GM23338 (cell line): ENCODE results near the gene TUBB1. TPM values are rescaled to one million over a fixed set of nuclear protein-coding genes. Genes with fewer than 3 reads are reported as not detected.

Source experiments
- ATAC-seq: fragments of 200-7000 bp; cut with Tn5 transposase; 3 replicates; pipeline ENCODE4 v1.9.1; 2020
- DNase-seq: peaks from one replicate; pipeline ENCODE4 v3.0.0-alpha.2; 2015; ENCODE audit warnings: low spot score
- H2AFZ ChIP-seq: fragments of 200-600 bp; sonication (generic); 2 replicates; pipeline ENCODE4 v1.8.0; 2016; ENCODE audit warnings: antibody characterized with exemption, mild to moderate bottlenecking, moderate library complexity
- H3F3A ChIP-seq: fragments of 200-600 bp; sonication (generic); replicated peaks from 2 replicates; pipeline ENCODE4 v1.8.0; 2017; ENCODE audit warnings: antibody characterized with exemption, mixed run types, low read depth
- H3K27ac ChIP-seq: fragments of 200-600 bp; sonication (generic); 2 replicates; pipeline ENCODE4 v1.6.1; 2016; ENCODE audit warnings: low read depth
- H3K27me3 ChIP-seq: fragments of 200-600 bp; sonication (generic); 2 replicates; pipeline ENCODE4 v1.8.0; 2016; ENCODE audit warnings: mild to moderate bottlenecking, mixed run types, moderate library complexity; ENCODE audit not compliant: insufficient read depth
- H3K36me3 ChIP-seq: fragments of 200-600 bp; sonication (generic); 2 replicates; pipeline ENCODE4 v1.8.0; 2016; ENCODE audit warnings: mild to moderate bottlenecking; ENCODE audit not compliant: insufficient read depth
- H3K4me1 ChIP-seq: fragments of 200-600 bp; sonication (generic); 2 replicates; pipeline ENCODE4 v1.8.0; 2016; ENCODE audit warnings: mild to moderate bottlenecking, moderate library complexity; ENCODE audit not compliant: insufficient read depth
- H3K4me2 ChIP-seq: fragments of 200-600 bp; sonication (generic); 2 replicates; pipeline ENCODE4 v1.7.1; 2017; ENCODE audit warnings: mixed run types
- H3K4me3 ChIP-seq: fragments of 200-600 bp; sonication (generic); 2 replicates; pipeline ENCODE4 v1.6.1; 2016; ENCODE audit warnings: mixed run types
- H3K79me2 ChIP-seq: fragments of 200-600 bp; sonication (generic); replicated peaks from 2 replicates; pipeline ENCODE4 v1.8.0; 2017; ENCODE audit warnings: mild to moderate bottlenecking; ENCODE audit not compliant: insufficient read depth
- H3K9me2 ChIP-seq: fragments of 200-600 bp; sonication (generic); 2 replicates; pipeline ENCODE4 v1.8.0; 2017; ENCODE audit not compliant: insufficient read depth
- H4K20me1 ChIP-seq: fragments of 200-600 bp; sonication (generic); replicated peaks from 2 replicates; pipeline ENCODE4 v1.8.0; 2017; ENCODE audit warnings: mild to moderate bottlenecking; ENCODE audit not compliant: insufficient read depth
- H3K27ac Mint-ChIP-seq: 2 replicates; pipeline ENCODE4 v1.8.0; 2020; ENCODE audit warnings: inconsistent platforms, mild to moderate bottlenecking, moderate library complexity, mixed read lengths
- H3K27me3 Mint-ChIP-seq: 3 replicates; pipeline ENCODE4 v1.8.0; 2022; ENCODE audit warnings: low read depth, mild to moderate bottlenecking, moderate library complexity, mixed read lengths, inconsistent platforms; ENCODE audit not compliant: insufficient read depth, poor library complexity
- H3K36me3 Mint-ChIP-seq: 3 replicates; pipeline ENCODE4 v1.8.0; 2021; ENCODE audit warnings: low read depth, mild to moderate bottlenecking, inconsistent platforms, moderate library complexity, mixed read lengths
- H3K4me1 Mint-ChIP-seq: 3 replicates; pipeline ENCODE4 v1.8.0; 2020; ENCODE audit warnings: mild to moderate bottlenecking, inconsistent platforms, mixed read lengths
- H3K4me3 Mint-ChIP-seq: 3 replicates; pipeline ENCODE4 v1.8.0; 2021; ENCODE audit warnings: moderate library complexity, mild to moderate bottlenecking, inconsistent platforms, mixed read lengths
- H3K9me3 Mint-ChIP-seq: 3 replicates; pipeline ENCODE4 v1.8.0; 2020; ENCODE audit warnings: moderate library complexity, mild to moderate bottlenecking, inconsistent platforms, mixed read lengths
- EZH2 ChIP-seq: fragments of 200-600 bp; sonication (generic); IDR thresholded peaks from one replicate; pipeline ENCODE4 v1.8.0; 2017; ENCODE audit warnings: antibody characterized with exemption, mild to moderate bottlenecking, low read depth; ENCODE audit not compliant: unreplicated experiment
- EZH2phosphoT487 ChIP-seq: fragments of 200-600 bp; sonication (generic); IDR thresholded peaks from one replicate; pipeline ENCODE4 v1.8.1; 2018; ENCODE audit warnings: antibody characterized with exemption; ENCODE audit not compliant: unreplicated experiment
- JUNB ChIP-seq: IDR thresholded peaks from one replicate; pipeline ENCODE4 v1.6.1; 2016; ENCODE audit warnings: antibody characterized with exemption; ENCODE audit not compliant: unreplicated experiment
- NANOG ChIP-seq: IDR thresholded peaks from 2 replicates; pipeline ENCODE4 v1.6.1; 2016; ENCODE audit warnings: antibody characterized with exemption, borderline replicate concordance
- POLR2AphosphoS5 ChIP-seq: IDR thresholded peaks from 2 replicates; pipeline ENCODE4 v1.6.1; 2016; ENCODE audit warnings: antibody characterized with exemption, low read depth
- STAT1 ChIP-seq: IDR thresholded peaks from one replicate; pipeline ENCODE4 v1.6.1; 2016; ENCODE audit warnings: antibody characterized with exemption; ENCODE audit not compliant: unreplicated experiment
- ZNF114 ChIP-seq: fragments of 250-450 bp; sonication (Bioruptor Pico); IDR thresholded peaks from 2 replicates; pipeline ENCODE4 v1.5.0; 2020; ENCODE audit warnings: mild to moderate bottlenecking, moderate library complexity
- ZNF331 ChIP-seq: fragments of 250-450 bp; sonication (Bioruptor Pico); IDR thresholded peaks from 2 replicates; pipeline ENCODE4 v1.5.0; 2020; ENCODE audit warnings: low read depth, mild to moderate bottlenecking, moderate library complexity
- polyA plus RNA-seq: library from polyadenylated mRNA; unstranded; fragments of >200 nt; fragmentation: Nextera tagmentation; extraction: Ambion mirVana; gene quantifications from 2 replicates; pipeline ENCODE4 v1.2.1, GENCODE V29; 2016
- total RNA-seq: library from RNA; depleted of rRNA; stranded (reverse); fragments of >200 nt; shearing (Covaris generic); gene quantifications from 2 replicates; pipeline ENCODE4 v1.2.3, GENCODE V29; 2014
- TF ChIP-seq, protein P1 (sequence below), 2 experiments: fragments of 200-600 bp in 1 of 2; sonication (generic) in 1 of 2; conservative IDR thresholded peaks; 2 replicates each; pipeline versions ENCODE4 v1.5.1 to v1.6.1; 2016 to 2017; ENCODE audit warnings: antibody characterized with exemption in 2 of 2, low read depth in 2 of 2, mild to moderate bottlenecking in 2 of 2, moderate library complexity in 1 of 2
- TF ChIP-seq, protein P2 (sequence below): IDR thresholded peaks from one replicate; pipeline ENCODE4 v1.6.1; 2018; ENCODE audit warnings: antibody characterized with exemption; ENCODE audit not compliant: unreplicated experiment

TUBB1 gene
- total and polyA plus RNA-seq, 2 experiments from 2014 or later, result not detected

DNA sequence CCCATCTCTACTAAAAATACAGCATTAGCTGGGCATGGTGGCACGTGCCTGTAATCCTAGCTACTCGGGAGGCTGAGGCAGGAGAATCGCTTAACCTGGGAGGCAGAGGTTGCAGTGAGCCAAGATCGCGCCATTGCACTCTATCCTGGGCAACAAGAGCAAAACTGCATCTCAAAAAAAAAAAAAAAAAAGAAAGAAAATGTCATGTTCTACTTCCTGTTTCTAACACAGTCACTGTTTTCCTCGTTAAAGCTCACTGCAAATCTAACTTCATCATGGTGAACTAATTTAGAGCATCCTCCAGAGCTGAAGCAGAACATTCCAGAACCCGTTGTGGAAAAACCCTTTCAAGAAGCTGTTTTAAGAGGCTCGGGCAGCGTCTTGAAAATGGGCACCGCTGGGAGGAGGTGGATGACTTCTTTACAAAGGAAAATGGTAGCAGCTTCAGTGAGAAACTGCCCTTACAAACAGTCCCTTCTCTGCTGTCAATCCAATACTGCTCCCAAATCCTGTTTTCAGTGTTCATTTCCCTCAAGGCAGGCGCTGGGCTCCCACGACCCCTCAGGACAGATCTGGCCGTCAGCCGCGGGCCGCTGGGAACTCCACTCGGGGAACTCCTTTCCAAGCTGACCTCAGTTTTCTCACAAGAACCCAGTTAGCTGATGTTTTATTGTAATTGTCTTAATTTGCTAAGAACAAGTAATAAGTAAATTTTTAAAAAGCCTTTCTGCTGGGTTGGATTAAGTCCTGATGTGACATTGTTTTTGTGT, 24.7 kb upstream of the TUBB1 start:
- Histone ChIP-seq H4K20me1 (peaks cover 4% of the 10 kb centered on the region; the same call in 1 of the 2 replicates), H3K27me3 (no peaks in the 10 kb centered on the region), H3K79me2 (no peaks in the 10 kb centered on the region), H3K36me3 (peaks cover 53% of the 10 kb centered on the region), H3K4me3 (no peak overlapping the region), H2AFZ (no peak overlapping the region), H3K4me1 (no peaks in the 10 kb centered on the region), H3F3A (peaks cover 4% of the 10 kb centered on the region; the same call in 1 of the 2 replicates), H3K27ac (no peak overlapping the region), H3K9me2 (no peaks in the 10 kb centered on the region), H3K4me2 (no peak overlapping the region)
- Mint-ChIP-seq H3K27me3 (peaks cover 6% of the 10 kb centered on the region), H3K4me1 (no peaks in the 10 kb centered on the region), H3K36me3 (peaks cover 75% of the 10 kb centered on the region), H3K27ac (no peak overlapping the region), H3K9me3 (no peaks in the 10 kb centered on the region), H3K4me3 (no peak overlapping the region)
- TF ChIP-seq POLR2AphosphoS5 (no peak), EZH2 (no peak), EZH2phosphoT487 (no peak), JUNB (no peak), ZNF331 (CRISPR knock-in tag) (no peak), NANOG (no peak), ZNF114 (CRISPR knock-in tag) (no peak), STAT1 (no peak)
- TF ChIP-seq, protein P1, sequence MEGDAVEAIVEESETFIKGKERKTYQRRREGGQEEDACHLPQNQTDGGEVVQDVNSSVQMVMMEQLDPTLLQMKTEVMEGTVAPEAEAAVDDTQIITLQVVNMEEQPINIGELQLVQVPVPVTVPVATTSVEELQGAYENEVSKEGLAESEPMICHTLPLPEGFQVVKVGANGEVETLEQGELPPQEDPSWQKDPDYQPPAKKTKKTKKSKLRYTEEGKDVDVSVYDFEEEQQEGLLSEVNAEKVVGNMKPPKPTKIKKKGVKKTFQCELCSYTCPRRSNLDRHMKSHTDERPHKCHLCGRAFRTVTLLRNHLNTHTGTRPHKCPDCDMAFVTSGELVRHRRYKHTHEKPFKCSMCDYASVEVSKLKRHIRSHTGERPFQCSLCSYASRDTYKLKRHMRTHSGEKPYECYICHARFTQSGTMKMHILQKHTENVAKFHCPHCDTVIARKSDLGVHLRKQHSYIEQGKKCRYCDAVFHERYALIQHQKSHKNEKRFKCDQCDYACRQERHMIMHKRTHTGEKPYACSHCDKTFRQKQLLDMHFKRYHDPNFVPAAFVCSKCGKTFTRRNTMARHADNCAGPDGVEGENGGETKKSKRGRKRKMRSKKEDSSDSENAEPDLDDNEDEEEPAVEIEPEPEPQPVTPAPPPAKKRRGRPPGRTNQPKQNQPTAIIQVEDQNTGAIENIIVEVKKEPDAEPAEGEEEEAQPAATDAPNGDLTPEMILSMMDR (conservative IDR thresholded peaks at IDR 0.05; ENCODE audit: low read depth in 2 of 2), result no peak
- TF ChIP-seq, protein P2, sequence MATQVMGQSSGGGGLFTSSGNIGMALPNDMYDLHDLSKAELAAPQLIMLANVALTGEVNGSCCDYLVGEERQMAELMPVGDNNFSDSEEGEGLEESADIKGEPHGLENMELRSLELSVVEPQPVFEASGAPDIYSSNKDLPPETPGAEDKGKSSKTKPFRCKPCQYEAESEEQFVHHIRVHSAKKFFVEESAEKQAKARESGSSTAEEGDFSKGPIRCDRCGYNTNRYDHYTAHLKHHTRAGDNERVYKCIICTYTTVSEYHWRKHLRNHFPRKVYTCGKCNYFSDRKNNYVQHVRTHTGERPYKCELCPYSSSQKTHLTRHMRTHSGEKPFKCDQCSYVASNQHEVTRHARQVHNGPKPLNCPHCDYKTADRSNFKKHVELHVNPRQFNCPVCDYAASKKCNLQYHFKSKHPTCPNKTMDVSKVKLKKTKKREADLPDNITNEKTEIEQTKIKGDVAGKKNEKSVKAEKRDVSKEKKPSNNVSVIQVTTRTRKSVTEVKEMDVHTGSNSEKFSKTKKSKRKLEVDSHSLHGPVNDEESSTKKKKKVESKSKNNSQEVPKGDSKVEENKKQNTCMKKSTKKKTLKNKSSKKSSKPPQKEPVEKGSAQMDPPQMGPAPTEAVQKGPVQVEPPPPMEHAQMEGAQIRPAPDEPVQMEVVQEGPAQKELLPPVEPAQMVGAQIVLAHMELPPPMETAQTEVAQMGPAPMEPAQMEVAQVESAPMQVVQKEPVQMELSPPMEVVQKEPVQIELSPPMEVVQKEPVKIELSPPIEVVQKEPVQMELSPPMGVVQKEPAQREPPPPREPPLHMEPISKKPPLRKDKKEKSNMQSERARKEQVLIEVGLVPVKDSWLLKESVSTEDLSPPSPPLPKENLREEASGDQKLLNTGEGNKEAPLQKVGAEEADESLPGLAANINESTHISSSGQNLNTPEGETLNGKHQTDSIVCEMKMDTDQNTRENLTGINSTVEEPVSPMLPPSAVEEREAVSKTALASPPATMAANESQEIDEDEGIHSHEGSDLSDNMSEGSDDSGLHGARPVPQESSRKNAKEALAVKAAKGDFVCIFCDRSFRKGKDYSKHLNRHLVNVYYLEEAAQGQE, result no peak
- DNase-seq, result no peak
- no peak for ATAC-seq
